Prostate gland (tissue), 2 donors: ENCODE data around the gene ZNF211.

ENCODE experiments used
- CTCF ChIP-seq, 4 experiments: fragments of 200-600 bp in 2 of 4; fragments of 450-650 bp in 2 of 4; sonication (generic) in 2 of 4; IDR thresholded peaks; 1 replicate in 3 of 4; 2 replicates in 1 of 4; pipeline ENCODE4 v1.5.1; 2016 to 2019; ENCODE audit warnings: antibody characterized with exemption in 4 of 4, mild to moderate bottlenecking in 2 of 4, moderate library complexity in 2 of 4
- POLR2AphosphoS5 ChIP-seq: sonication (generic); formaldehyde crosslinking; IDR thresholded peaks from one replicate; pipeline ENCODE4 v1.6.1; 2017; ENCODE audit warnings: antibody characterized with exemption

- TF ChIP-seq POLR2AphosphoS5 (no peak), CTCF (IDR thresholded peaks at IDR 0.05) (no peak)
These were observed 55.2 kb downstream of the ZNF211 start for GRCh38 chr19:57688011-57688763.
